Muscle of leg (tissue), 11 donors: ENCODE measurements around the gene NIPA2. TPM values are rescaled to one million over a fixed set of nuclear protein-coding genes. Genes with fewer than 3 reads are reported as not detected.

Experiments used
- DNase-seq: peaks from one replicate; pipeline ENCODE4 v3.0.0; 2013
- H3K27ac ChIP-seq: one replicate; pipeline ENCODE4 v1.5.1; 2013; ENCODE audit warnings: mild to moderate bottlenecking, low read length, control low read depth
- H3K27me3 ChIP-seq: one replicate; pipeline ENCODE4 v1.6.1; 2013; ENCODE audit warnings: low read length; ENCODE audit not compliant: control insufficient read depth, insufficient read depth
- H3K36me3 ChIP-seq: one replicate; pipeline ENCODE4 v1.6.1; 2013; ENCODE audit warnings: low read length; ENCODE audit not compliant: control insufficient read depth, insufficient read depth
- H3K4me1 ChIP-seq: one replicate; pipeline ENCODE4 v1.6.1; 2013; ENCODE audit warnings: low read length; ENCODE audit not compliant: control insufficient read depth, insufficient read depth
- H3K4me3 ChIP-seq: one replicate; pipeline ENCODE4 v1.5.1; 2013; ENCODE audit warnings: low read length, control low read depth
- H3K9me3 ChIP-seq: replicated peaks from 2 replicates; pipeline ENCODE4 v1.6.1; 2013; ENCODE audit warnings: low read depth, low read length; ENCODE audit not compliant: control insufficient read depth
- WGBS: methylation state at CpG from one replicate; pipeline ENCODE4 v1.1.5; 2013; ENCODE audit warnings: missing lambda C conversion rate; ENCODE audit not compliant: insufficient coverage; 5-methylcytosine and 5-hydroxymethylcytosine counted together
- polyA plus RNA-seq, 8 donors: library from polyadenylated mRNA; unstranded; fragments of 120-200 nt; gene quantifications; one replicate each; pipeline versions ENCODE4 v1.2.1 to v1.2.3, GENCODE V29; 2013; ENCODE audit warnings: inconsistent platforms in 1 of 8, low replicate concordance in 1 of 8; ENCODE audit not compliant: insufficient read length in 8 of 8, insufficient read depth in 1 of 8
- total RNA-seq: library from RNA; stranded (reverse); fragments of 120-200 nt; gene quantifications from one replicate; pipeline ENCODE4 v1.2.4, GENCODE V29; 2013

Gene NIPA2
- total and polyA plus RNA-seq, 9 donors = 37.7 to 46.8 (median 41.0) TPM

GRCh38 chr15:22856659-22857058 is 18.2 kb downstream of the NIPA2 start:
- Histone ChIP-seq H3K4me1 (no peaks in the 10 kb centered on the region), H3K27me3 (no peaks in the 10 kb centered on the region), H3K27ac (no peak overlapping the region), H3K4me3 (no peak overlapping the region), H3K9me3 (no peaks in the 10 kb centered on the region), H3K36me3 (peaks cover 36% of the 10 kb centered on the region)
- no CpG with 5 or more reads among the region's 1 CpG for WGBS
- peak; percentile 78 for DNase-seq

- Histone ChIP-seq H3K4me1 (no peaks in the 10 kb centered on the region), H3K4me3 (no peak overlapping the region), H3K27me3 (no peaks in the 10 kb centered on the region), H3K36me3 (peaks cover 38% of the 10 kb centered on the region), H3K9me3 (no peaks in the 10 kb centered on the region), H3K27ac (no peak overlapping the region)
- DNase-seq = peak; percentile 51
- 0% methylated on average over 1 of the region's 2 CpGs for WGBS
Observed at GRCh38 chr15:22861161-22861560, 22.7 kb downstream of the NIPA2 start.

- Histone ChIP-seq H3K36me3 (peaks cover 46% of the 10 kb centered on the region), H3K27ac (no peak overlapping the region), H3K4me3 (no peak overlapping the region), H3K9me3 (no peaks in the 10 kb centered on the region), H3K27me3 (no peaks in the 10 kb centered on the region), H3K4me1 (no peaks in the 10 kb centered on the region)
- no peak for DNase-seq
- 41% methylated on average over 2 of the region's 3 CpGs for WGBS
Observed at GRCh38 chr15:22863356-22863755, 24.9 kb downstream of the NIPA2 start.

DNA sequence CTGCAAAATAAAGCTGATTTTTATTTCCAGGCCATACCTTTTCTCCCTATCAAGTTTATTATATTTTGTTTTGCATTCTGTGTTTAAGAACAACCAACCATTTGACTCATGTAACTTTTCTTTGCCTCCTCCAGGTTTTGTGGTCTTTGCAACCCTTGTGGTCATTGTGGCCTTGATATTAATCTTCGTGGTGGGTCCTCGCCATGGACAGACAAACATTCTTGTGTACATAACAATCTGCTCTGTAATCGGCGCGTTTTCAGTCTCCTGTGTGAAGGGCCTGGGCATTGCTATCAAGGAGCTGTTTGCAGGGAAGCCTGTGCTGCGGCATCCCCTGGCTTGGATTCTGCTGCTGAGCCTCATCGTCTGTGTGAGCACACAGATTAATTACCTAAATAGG is 27.6 kb downstream of the NIPA2 start:
- no peaks in the 10 kb centered on the region for H3K27me3 ChIP-seq
- H3K4me3 ChIP-seq = no peak overlapping the region
- DNase-seq = no peak
- WGBS = 97% methylated on average over 5 of the region's 7 CpGs
- H3K4me1 ChIP-seq = no peaks in the 10 kb centered on the region
- H3K36me3 ChIP-seq = peaks cover 54% of the 10 kb centered on the region
- no peaks in the 10 kb centered on the region for H3K9me3 ChIP-seq
- H3K27ac ChIP-seq = no peak overlapping the region

- Histone ChIP-seq H3K36me3 (peaks cover 62% of the 10 kb centered on the region), H3K27ac (no peak overlapping the region), H3K4me1 (no peaks in the 10 kb centered on the region), H3K9me3 (no peaks in the 10 kb centered on the region), H3K4me3 (no peak overlapping the region), H3K27me3 (no peaks in the 10 kb centered on the region)
- WGBS = 98% methylated on average over 4 of the region's 6 CpGs
- DNase-seq = no peak
Observed at GRCh38 chr15:22867886-22868285, 29.4 kb downstream of the NIPA2 start.

GRCh38 chr15:22868495-22868894 is 30.0 kb downstream of the NIPA2 start:
- peak; percentile 25 for DNase-seq
- H3K9me3 ChIP-seq = no peaks in the 10 kb centered on the region
- H3K36me3 ChIP-seq = peaks cover 62% of the 10 kb centered on the region
- no peaks in the 10 kb centered on the region for H3K27me3 ChIP-seq
- WGBS = 61% methylated on average over 2 of the region's 4 CpGs
- H3K27ac ChIP-seq = no peak overlapping the region
- no peak overlapping the region for H3K4me3 ChIP-seq
- no peaks in the 10 kb centered on the region for H3K4me1 ChIP-seq

GRCh38 chr15:22868928-22869327 is 30.5 kb downstream of the NIPA2 start:
- no peaks in the 10 kb centered on the region for H3K4me1 ChIP-seq
- peaks cover 62% of the 10 kb centered on the region for H3K36me3 ChIP-seq
- no peak overlapping the region for H3K27ac ChIP-seq
- no peak overlapping the region for H3K4me3 ChIP-seq
- DNase-seq = no peak
- H3K9me3 ChIP-seq = no peaks in the 10 kb centered on the region
- H3K27me3 ChIP-seq = no peaks in the 10 kb centered on the region
- 94% methylated on average over 7 of the region's 9 CpGs for WGBS

- WGBS = 100% methylated on average over 1 of the region's 12 CpGs
- no peak for DNase-seq
- Histone ChIP-seq H3K36me3 (peaks cover 60% of the 10 kb centered on the region), H3K27ac (no peak overlapping the region), H3K4me3 (no peak overlapping the region), H3K4me1 (no peaks in the 10 kb centered on the region), H3K9me3 (no peaks in the 10 kb centered on the region), H3K27me3 (no peaks in the 10 kb centered on the region)
Observed at GRCh38 chr15:22869856-22870255, 31.4 kb downstream of the NIPA2 start.

DNA sequence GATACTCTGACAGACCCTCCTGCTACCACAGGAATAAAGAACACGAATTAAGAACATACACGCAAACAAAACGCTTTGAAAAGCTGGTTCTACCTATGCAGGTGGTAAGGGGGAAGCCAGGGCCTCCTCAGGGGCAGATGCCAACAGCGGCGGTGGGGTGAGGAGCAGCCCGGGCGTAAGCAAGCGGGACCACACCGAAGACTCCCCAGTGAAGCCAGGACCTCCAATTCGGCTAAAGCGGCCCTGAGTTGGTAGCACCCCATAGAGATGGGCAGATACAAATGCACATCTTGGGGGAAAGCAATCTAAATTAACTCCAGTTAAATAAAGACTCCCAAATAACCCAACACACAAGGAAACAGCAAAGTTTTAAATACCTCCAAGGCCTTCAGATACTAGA is 32.4 kb downstream of the NIPA2 start:
- no peak overlapping the region for H3K27ac ChIP-seq
- 87% methylated on average over 3 of the region's 11 CpGs for WGBS

DNA sequence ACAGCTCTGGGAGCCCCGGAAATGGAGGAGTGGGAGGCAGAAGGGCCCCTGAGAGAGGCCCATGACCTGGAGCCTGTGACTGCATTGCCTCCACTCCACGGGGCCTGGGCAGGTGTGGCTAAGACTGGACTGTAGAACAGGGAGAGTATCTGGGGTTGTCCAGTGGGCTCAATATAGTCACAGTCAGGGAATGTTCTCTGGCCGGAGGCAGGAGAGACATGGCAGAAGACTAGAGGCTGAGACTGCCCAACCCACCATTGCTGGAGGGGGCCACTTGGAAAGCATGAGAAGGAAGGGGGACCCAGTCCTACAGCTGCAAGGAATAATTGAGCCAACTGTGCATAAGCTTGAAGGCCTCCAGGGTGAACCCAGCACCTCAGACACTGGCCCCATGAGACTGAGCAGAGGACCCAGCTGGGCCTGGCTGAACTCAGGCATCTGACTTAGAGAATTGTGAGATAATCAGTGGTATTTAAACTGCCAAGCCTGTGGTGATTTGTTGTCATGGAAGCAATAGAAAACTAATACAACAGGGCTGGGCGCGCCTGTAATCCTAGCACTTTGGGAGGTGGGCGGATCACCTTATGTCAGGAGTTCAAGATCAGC is 33.1 kb downstream of the NIPA2 start:
- Histone ChIP-seq H3K9me3 (no peaks in the 10 kb centered on the region), H3K27ac (no peak overlapping the region), H3K36me3 (peaks cover 57% of the 10 kb centered on the region), H3K4me1 (peaks cover 4% of the 10 kb centered on the region), H3K27me3 (no peaks in the 10 kb centered on the region), H3K4me3 (no peak overlapping the region)
- 98% methylated on average over 5 of the region's 6 CpGs for WGBS
- DNase-seq = no peak

More for the DNA sequence above, 32.4 kb downstream of the NIPA2 start:
- Histone ChIP-seq H3K27me3 (no peaks in the 10 kb centered on the region), H3K4me1 (peaks cover 4% of the 10 kb centered on the region), H3K36me3 (peaks cover 64% of the 10 kb centered on the region), H3K9me3 (no peaks in the 10 kb centered on the region), H3K4me3 (no peak overlapping the region)
- DNase-seq = no peak
